HS-5 (cell line): ENCODE results near the gene CRYBB3.
A peak's percentile ranks its signal among the peaks of the same experiment; 100 is the strongest.
"Not testable (repeated sequence)": the region's sequence is repeated elsewhere in the genome, so short reads cannot be mapped to it uniquely, and the experiment has no call there.

Experiments used
- DNase-seq: peaks from one replicate; pipeline ENCODE4 v3.0.0-alpha.2; 2012; ENCODE audit warnings: low read depth

Gene CRYBB3

DNA sequence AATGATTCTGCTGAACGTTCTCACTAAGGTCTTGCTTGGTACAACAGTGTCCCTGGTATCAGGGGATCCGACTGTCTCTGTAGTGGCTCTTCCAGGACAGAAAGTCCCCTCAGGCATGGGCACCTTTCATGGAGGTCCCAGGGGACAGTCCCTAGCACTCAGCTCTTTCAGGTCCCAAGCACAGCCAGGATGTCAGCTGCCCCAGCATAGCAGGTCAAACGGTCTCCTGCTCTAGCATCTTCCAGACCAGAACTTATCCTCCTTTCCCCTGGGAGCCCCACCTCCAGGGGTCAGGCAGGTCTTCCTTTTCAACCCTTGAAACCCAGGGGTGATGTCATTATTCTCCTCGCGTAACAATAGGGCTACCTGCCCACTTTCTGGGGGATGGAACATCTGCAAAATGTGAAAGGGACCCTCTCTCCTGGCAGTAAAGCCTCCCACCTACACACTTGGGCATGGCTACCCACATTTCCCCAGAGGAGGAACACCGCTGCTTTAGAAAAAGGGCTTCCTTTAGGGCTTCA, 24.7 kb upstream of the CRYBB3 start:
- DNase-seq: no peak

DNA sequence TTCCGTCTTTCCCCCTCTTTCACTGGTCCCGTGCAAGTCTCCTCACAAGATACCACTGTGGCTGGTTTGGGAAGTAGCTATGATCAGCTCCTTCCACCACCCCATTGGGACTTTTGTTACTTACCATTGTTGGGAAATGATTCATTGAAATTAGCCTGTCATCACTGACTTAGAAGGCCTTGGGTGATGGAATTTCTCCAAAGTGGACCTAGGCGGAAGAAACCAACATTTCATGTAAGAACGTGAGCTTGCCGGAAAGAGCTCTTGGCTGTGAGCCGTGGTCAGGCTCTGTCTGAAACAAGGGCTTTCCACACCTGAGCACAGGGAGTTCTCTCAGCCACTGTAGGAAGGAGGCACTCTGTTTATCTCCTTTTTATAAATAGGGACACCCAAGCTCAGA, 23.5 kb upstream of the CRYBB3 start:
- DNase-seq: no peak

- DNase-seq: no peak
Measured at GRCh38 chr22:25176799-25177198, 22.9 kb upstream of the CRYBB3 start.

- no peak for DNase-seq
Measured at GRCh38 chr22:25177226-25177625, 22.4 kb upstream of the CRYBB3 start.

- DNase-seq: no peak
Measured at GRCh38 chr22:25177895-25178294, 21.8 kb upstream of the CRYBB3 start.

DNA sequence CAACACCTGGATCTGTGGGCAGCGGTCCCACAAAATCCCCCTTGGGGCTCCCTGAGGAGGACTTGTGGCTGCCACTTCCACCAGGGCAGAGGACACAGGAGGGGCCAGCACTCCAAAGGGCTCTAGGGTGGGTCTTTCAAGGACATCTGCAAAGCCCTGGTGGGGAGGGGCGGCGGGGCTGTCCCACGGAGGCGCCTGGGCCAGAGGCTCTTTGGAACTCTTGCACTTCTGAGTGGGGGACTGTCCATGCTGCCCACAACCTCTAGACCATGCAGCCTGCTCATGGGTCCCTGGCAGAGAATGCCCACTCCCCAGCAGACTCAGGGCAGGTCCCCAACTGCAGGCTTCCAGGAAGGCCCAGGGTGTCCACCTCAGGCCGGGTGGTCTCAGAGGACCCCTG, 21.3 kb upstream of the CRYBB3 start:
- not testable (repeated sequence) for DNase-seq

DNA sequence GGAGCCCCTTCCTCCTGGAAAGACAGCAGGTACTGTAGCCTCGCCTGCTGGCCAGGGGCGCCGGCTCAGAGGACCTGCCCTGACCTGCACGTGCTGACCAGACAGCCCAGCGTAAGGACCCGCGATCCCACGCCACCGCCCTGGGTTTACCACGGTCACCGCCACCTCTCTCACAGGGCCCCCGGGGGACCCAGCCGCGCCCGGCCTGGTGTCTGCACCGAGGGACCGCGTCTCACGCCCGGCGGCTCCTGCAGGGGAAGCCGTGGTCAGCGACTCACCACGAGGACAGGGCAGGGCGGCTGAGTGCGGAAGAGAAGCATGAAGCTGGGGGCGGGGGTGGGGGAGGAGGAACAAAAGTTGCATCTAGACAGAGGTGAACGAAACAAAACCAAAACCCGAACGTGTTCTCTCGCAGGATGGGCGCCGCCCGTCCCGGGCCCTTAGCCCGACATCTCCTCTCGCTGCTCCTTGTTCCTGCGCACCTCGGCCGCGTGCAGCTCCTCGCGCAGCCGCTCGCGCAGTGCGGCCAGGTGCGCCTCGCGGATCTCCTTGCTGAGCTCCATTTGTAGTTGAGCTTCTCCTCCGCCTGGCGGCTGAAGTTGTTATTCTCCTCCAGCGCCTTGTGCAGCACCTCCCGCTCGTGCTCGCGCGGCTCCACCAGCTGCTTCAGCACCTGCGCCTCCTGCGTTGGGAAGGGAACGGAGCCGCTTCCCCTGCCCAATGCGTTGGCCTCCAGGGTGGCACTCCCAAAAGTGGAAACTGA, 20.6 kb upstream of the CRYBB3 start:
- DNase-seq: not testable (repeated sequence)

DNA sequence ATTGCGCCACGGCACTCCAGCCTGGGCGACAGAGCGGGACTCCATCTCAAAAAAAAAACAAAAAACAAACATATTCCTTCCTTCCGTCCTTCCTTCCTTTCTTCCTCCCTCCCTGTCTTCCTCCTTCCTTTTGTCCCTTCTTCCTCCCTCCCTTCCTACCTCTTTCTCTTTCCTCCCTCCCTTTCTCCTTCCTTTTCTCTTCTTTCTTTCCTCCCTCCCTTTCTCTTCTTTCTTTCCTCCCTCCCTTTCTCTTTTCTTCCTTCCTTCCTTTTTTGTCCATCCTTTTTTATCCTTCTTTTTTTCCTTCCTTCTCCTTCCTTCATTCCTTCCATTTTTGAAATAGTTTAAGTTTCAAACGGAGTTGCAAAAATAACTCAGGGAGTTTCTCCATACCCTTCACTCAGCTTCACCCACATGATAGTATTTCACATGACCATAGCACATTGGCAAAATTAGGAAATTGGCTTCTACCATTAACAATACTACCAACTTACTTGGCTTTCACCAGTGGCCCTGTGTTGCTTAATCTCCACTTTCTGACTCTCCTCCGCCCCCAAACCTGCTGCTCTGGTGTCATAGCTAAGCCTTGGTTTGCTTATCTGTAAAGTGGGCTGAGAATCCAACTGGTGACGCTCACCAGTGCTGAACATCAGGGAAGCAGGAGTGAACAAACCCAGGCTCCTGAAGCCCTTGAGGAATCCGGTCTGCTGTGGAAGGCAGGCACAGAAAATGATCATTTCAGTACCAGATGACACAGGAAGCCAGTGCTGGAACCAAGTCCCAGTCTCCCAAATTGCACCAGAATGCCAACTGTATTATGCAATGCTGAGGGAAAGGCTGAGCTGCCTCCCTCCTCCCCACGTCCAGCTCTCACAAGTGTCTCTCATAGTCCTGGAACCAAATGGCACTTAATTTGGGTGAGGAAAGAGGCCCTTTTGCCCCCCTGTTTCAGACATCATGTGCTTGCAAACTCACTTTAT, 17.2 kb upstream of the CRYBB3 start:
- no peak for DNase-seq

DNA sequence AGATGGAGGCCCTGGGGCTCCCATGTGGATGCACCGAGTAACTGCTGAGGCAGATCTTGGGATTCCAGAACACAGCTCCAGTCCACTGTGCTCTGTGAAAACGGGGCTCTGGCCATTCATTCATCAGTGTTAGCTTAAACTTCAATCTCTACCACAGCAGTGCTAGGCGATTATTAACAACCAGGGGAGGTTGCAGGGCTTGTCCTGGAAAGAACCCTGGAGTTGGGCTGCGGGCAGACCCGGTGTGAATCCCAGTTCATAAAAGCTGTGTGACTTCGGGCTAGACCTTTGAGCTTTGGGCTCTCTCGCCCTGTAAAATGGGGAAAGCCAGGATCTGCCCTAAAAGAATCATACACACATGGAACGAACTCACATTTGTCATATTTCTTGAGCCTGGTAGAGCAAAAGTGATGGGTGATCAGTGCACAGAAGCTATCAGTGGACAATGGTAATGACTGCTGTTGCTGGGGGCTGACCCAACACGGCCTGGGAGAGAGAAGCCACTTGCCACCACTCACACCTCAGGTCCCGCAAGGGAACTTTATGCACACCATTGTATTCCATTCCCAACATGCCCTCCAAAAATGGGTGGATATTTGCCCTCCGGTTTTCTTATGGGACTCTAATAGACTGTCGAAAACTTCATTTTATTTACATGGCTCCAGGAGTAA, 15.6 kb upstream of the CRYBB3 start:
- no peak for DNase-seq

DNA sequence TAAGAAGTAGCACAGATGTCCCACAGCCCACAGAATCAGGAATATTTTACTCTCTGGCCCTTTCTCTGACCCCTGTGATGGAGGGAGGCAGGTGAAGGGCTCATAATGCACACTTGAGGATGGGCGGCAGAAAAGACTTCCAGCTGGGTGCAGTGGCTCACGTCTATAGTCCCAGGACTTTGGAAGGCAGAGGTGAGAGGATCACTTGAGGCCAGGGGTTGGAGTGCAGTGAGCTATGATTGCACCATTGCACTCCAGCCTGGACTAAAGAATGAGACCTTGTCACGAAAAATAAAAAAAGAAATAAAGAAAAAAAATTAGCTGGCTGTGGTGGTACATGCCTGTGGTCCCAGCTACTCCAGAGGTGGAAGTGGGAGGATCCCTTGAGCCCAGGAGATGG, 13.5 kb upstream of the CRYBB3 start:
- DNase-seq: no peak

DNA sequence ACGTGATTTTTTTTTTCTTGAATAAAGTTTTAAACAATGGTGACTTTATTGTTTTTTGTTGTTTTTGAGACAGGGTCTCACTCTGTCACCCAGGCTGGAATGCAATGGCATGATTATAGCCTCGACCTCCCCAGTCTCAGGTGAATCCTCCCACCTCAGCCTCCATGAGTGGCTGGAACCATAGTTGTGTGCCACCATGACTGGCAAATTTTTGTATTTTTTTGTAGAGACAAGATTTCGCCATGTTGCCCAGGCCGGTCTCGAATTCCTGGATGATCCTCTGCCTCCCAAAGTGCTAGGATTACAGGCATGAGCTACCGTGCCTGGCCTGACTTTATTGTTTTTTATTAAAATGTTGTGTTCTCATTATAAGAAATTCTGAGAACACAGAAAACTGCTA, 12.2 kb upstream of the CRYBB3 start:
- DNase-seq: no peak

- DNase-seq: no peak
Measured at GRCh38 chr22:25192406-25192805, 7.3 kb upstream of the CRYBB3 start.

GRCh38 chr22:25193130-25193529, 6.5 kb upstream of the CRYBB3 start:
- DNase-seq: no peak

DNA sequence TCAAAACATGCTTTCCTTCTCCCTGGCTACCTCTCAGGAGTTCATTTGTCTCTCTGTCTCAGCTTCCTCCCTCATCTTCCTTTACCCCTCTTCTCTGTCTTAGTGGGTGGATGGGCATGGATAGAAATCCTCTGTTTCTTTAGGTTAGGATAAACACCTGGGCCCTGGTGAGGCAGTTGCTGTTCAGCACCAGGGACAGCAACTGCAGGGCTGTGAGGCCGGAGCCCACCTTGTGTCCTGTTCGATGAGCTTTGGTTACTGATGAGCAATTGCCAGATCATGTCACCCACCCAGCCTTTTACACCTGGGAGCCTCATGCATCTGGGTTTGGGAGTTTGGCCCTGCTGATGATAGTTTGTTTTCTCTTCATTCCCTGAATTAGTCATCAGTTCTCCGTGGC, 6.1 kb upstream of the CRYBB3 start:
- no peak for DNase-seq

- DNase-seq: no peak
Measured at GRCh38 chr22:25196326-25196725, 3.3 kb upstream of the CRYBB3 start.

GRCh38 chr22:25197340-25197739, 2.3 kb upstream of the CRYBB3 start:
- no peak for DNase-seq

DNA sequence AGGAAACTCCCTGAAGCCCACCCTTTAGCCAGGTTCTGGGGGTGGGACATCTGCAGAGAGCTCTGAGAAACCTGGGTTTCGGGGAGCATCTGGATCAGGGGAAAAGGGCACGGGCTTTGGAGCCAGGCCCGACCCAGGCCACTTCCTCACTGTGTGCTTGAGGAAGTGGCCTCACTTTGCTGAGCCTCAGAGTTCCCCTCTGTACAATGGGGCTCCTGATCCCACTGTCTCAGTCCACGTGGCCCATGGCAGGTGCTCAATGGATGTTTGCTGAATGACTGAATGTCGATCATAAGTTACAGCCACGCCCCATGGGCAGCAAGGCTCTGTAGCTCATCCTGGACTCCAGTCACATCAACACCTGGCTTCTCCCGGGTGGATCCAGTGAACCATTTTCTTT, 1.3 kb downstream of the CRYBB3 start:
- DNase-seq: no peak

DNA sequence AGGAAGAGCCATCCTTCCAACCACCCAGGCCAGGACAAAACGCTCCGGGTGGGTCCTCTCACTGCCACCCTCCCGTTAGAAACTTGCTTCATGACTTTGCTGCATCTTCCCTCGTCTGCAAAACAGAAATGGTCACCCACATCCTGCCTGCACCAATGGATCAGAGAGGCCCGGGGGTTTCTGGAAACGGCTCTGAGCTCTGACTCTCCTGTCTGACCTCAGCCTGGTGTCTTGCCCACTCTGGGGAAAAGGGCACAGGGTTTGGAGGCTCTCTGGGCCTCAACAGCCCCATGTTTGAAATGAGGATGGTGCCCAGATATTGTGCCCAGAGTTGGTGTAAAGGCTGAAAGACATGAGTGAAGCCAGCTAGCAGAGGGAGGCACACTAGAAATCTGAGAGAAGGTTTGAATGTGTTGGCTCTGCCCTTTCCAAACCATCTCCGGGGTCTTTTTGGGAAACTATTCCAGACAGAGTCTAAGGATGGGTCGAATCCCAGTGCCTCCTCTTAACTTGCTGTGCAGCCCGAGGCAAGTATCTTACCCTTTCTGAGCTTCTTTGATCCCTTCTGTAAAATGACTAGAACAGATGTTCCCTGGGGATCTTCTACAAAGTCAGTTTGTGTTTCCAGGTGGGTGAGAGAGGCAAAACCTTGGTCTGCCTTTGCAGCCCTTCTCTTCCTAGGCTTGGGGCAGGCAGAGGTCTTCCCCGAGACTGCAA, 2.1 kb downstream of the CRYBB3 start:
- no peak for DNase-seq

DNA sequence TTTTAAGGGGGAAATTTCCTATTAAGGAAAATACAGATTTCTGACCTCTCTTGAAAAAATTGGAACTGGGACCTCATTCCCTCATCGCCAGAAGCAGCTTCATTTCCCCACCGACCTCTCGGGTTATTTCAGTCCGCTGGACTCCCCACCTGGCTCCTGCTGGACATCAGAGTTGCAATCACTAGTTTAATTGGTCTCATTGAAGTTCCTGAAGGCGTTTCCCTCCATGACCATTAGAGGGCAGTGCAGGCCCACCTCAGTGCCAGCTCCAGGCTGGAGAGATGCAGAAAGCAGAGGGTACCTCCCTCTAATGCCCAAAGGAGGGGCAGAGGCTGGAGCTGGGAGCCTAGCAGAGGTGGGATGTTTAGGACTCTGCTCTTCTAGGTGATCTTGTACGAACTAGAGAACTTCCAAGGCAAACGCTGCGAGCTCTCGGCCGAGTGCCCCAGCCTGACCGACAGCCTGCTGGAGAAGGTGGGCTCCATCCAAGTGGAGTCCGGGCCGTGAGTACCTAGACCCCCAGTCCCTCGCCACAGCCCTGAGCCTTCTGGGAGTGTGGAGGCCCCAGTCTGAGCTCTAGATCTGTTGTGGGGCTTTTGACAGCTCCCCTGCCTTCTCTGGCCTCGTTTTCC, 2.7 kb downstream of the CRYBB3 start:
- DNase-seq: peak; percentile 14

DNA sequence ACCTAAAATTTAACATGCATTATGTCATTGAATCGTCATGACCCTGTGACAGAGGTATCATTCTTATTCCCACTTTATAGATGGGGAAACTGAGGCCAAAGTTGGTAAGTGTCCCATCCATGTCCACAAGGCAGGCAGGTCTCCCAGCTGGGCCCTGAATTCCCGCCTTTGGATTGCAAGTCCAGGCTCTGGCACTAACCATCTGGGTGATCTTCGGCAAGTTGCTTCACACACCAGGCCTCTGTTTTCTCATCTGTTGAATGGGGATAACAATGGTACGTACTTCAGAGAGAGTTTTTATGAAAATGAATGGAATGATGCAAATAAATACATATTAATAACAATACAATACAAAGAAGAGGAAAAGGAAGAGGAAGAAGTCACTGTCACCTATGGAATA, 3.4 kb downstream of the CRYBB3 start:
- no peak for DNase-seq

DNA sequence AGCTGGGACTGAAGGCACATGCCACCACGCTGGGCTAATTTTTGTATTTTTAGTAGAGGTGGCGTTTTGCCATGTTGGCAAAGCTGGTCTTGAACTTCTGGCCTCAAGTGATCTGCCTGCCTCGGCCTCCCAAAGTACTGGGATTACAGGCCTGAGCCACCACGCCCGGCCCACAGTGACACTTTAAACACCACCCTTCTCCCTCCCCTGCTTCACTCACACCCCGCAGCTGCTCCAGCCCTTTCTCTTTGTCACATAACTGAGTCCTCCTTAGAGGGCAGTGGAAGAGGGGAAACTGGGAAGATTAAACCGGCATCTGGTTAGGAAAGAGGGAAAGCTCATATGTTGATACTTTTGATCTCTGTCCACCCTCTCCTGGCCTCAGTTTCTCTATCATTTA, 4.9 kb downstream of the CRYBB3 start:
- DNase-seq: not testable (repeated sequence)
